Effector memory CD4-positive, alpha-beta T cell (primary cell): ENCODE results near the gene CACNA1C.

Source experiments
- DNase-seq, 3 donors: peaks; one replicate each; pipeline ENCODE4 v3.0.0-alpha.2; 2020
- H3K27ac ChIP-seq: 2 replicates; pipeline ENCODE4 v1.7.0; 2013; ENCODE audit warnings: mild to moderate bottlenecking, low read length, moderate library complexity; ENCODE audit not compliant: insufficient read depth, poor library complexity, severe bottlenecking
- H3K27me3 ChIP-seq: replicated peaks from 2 replicates; pipeline ENCODE4 v1.7.0; 2013; ENCODE audit warnings: mild to moderate bottlenecking, low read length; ENCODE audit not compliant: insufficient read depth, control insufficient read depth, poor library complexity, severe bottlenecking
- H3K36me3 ChIP-seq: 2 replicates; pipeline ENCODE4 v1.7.0; 2013; ENCODE audit warnings: mild to moderate bottlenecking, low read length, moderate library complexity; ENCODE audit not compliant: control insufficient read depth, insufficient read depth
- H3K4me1 ChIP-seq: 2 replicates; pipeline ENCODE4 v1.7.0; 2013; ENCODE audit warnings: low read length, mild to moderate bottlenecking; ENCODE audit not compliant: control insufficient read depth, insufficient read depth, poor library complexity, severe bottlenecking
- H3K4me3 ChIP-seq: 2 replicates; pipeline ENCODE4 v1.7.0; 2013; ENCODE audit warnings: low read length, low read depth, mild to moderate bottlenecking; ENCODE audit not compliant: insufficient read depth, poor library complexity, severe bottlenecking
- H3K9me3 ChIP-seq: 2 replicates; pipeline ENCODE4 v1.7.0; 2013; ENCODE audit warnings: mild to moderate bottlenecking, low read length, moderate library complexity; ENCODE audit not compliant: control insufficient read depth

Gene CACNA1C

GRCh38 chr12:2190085-2190484, 137.3 kb downstream of the CACNA1C start:
- no peak overlapping the region for H3K27ac ChIP-seq
- no peak overlapping the region for H3K4me3 ChIP-seq
- no peaks in the 10 kb centered on the region for H3K36me3 ChIP-seq
- no peaks in the 10 kb centered on the region for H3K9me3 ChIP-seq
- no peak for DNase-seq
- H3K27me3 ChIP-seq, result no peaks in the 10 kb centered on the region
- no peaks in the 10 kb centered on the region for H3K4me1 ChIP-seq

- no peaks in the 10 kb centered on the region for H3K4me1 ChIP-seq
These were observed 138.2 kb downstream of the CACNA1C start for GRCh38 chr12:2190896-2191533.

GRCh38 chr12:2191534-2192153, 138.9 kb downstream of the CACNA1C start:
- Histone ChIP-seq H3K9me3 (no peaks in the 10 kb centered on the region), H3K4me3 (no peak overlapping the region), H3K27me3 (no peaks in the 10 kb centered on the region), H3K4me1 (no peaks in the 10 kb centered on the region), H3K27ac (no peak overlapping the region), H3K36me3 (no peaks in the 10 kb centered on the region)
- no peak for DNase-seq

More at GRCh38 chr12:2190896-2191533, 138.2 kb downstream of the CACNA1C start:
- no peaks in the 10 kb centered on the region for H3K9me3 ChIP-seq
- H3K27ac ChIP-seq, result no peak overlapping the region
- no peaks in the 10 kb centered on the region for H3K27me3 ChIP-seq
- DNase-seq, result no peak
- no peak overlapping the region for H3K4me3 ChIP-seq
- H3K36me3 ChIP-seq, result no peaks in the 10 kb centered on the region

- no peaks in the 10 kb centered on the region for H3K36me3 ChIP-seq
- no peak for DNase-seq
- no peak overlapping the region for H3K4me3 ChIP-seq
- no peak overlapping the region for H3K27ac ChIP-seq
- H3K27me3 ChIP-seq, result no peaks in the 10 kb centered on the region
- H3K9me3 ChIP-seq, result no peaks in the 10 kb centered on the region
- no peaks in the 10 kb centered on the region for H3K4me1 ChIP-seq
These were observed 139.4 kb downstream of the CACNA1C start for GRCh38 chr12:2192231-2192630.

GRCh38 chr12:2194060-2194459, 141.3 kb downstream of the CACNA1C start:
- H3K4me1 ChIP-seq, result no peaks in the 10 kb centered on the region
- H3K27me3 ChIP-seq, result no peaks in the 10 kb centered on the region
- H3K9me3 ChIP-seq, result no peaks in the 10 kb centered on the region
- no peak overlapping the region for H3K4me3 ChIP-seq
- H3K36me3 ChIP-seq, result no peaks in the 10 kb centered on the region
- H3K27ac ChIP-seq, result no peak overlapping the region
- DNase-seq, result no peak

- Histone ChIP-seq H3K4me1 (no peaks in the 10 kb centered on the region), H3K9me3 (no peaks in the 10 kb centered on the region), H3K36me3 (no peaks in the 10 kb centered on the region), H3K27ac (no peak overlapping the region), H3K27me3 (no peaks in the 10 kb centered on the region), H3K4me3 (no peak overlapping the region)
- no peak for DNase-seq
These were observed 141.8 kb downstream of the CACNA1C start for GRCh38 chr12:2194571-2194970.

- DNase-seq, result no peak
These were observed 142.3 kb downstream of the CACNA1C start for GRCh38 chr12:2195085-2195484.

GRCh38 chr12:2198005-2198501, 145.3 kb downstream of the CACNA1C start:
- Histone ChIP-seq H3K4me1 (no peaks in the 10 kb centered on the region), H3K9me3 (no peaks in the 10 kb centered on the region), H3K36me3 (no peaks in the 10 kb centered on the region), H3K27ac (no peak overlapping the region), H3K27me3 (no peaks in the 10 kb centered on the region), H3K4me3 (no peak overlapping the region)
- DNase-seq, result no peak

More at GRCh38 chr12:2195085-2195484, 142.3 kb downstream of the CACNA1C start:
- no peaks in the 10 kb centered on the region for H3K27me3 ChIP-seq
- H3K36me3 ChIP-seq, result no peaks in the 10 kb centered on the region
- H3K4me1 ChIP-seq, result no peaks in the 10 kb centered on the region
- no peak overlapping the region for H3K27ac ChIP-seq
- H3K4me3 ChIP-seq, result no peak overlapping the region
- H3K9me3 ChIP-seq, result no peaks in the 10 kb centered on the region

- H3K4me1 ChIP-seq, result no peaks in the 10 kb centered on the region
- H3K9me3 ChIP-seq, result no peaks in the 10 kb centered on the region
- no peaks in the 10 kb centered on the region for H3K27me3 ChIP-seq
- no peaks in the 10 kb centered on the region for H3K36me3 ChIP-seq
- no peak overlapping the region for H3K27ac ChIP-seq
- DNase-seq, result no peak
- no peak overlapping the region for H3K4me3 ChIP-seq
These were observed 145.8 kb downstream of the CACNA1C start for GRCh38 chr12:2198542-2198941.

- no peaks in the 10 kb centered on the region for H3K4me1 ChIP-seq
- no peak for DNase-seq
- no peaks in the 10 kb centered on the region for H3K9me3 ChIP-seq
- H3K4me3 ChIP-seq, result no peak overlapping the region
- H3K27me3 ChIP-seq, result no peaks in the 10 kb centered on the region
- no peak overlapping the region for H3K27ac ChIP-seq
- no peaks in the 10 kb centered on the region for H3K36me3 ChIP-seq
These were observed 153.2 kb downstream of the CACNA1C start for GRCh38 chr12:2205996-2206395.
